ENCODE data around the gene FSHR. TPM values are rescaled to one million over a fixed set of nuclear protein-coding genes. Genes with fewer than 3 reads are reported as not detected.

Gene FSHR
- total RNA-seq, 2 donors from 2014 or later = not detected

DNA sequence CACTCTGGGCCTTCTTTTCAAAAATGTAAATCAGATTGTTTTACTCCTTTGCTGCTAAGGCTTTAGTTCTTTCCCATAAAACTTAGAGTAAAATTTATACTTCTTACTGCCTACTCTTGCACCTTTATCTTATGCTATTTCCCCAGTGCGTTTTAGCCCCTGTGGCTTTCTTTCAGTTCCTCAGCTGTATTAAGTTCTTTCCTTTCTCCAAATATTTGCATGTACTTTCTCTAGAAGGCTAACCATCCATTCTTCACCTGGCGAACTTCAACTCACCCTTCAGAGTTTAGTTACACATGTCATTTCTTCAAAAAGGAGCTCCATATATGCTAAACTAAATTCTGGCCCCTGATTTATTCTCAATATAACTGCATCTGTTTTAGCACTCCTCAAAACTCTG is 160.7 kb downstream of the FSHR start:
- Histone ChIP-seq H3K27me3 (no peaks in the 10 kb centered on the region), H3K4me3 (no peak overlapping the region), H3K36me3 (replicated peaks in 1 of 2; ENCODE audit: insufficient read depth in 1 of 2, low read depth in 2 of 2) (no peaks in the 10 kb centered on the region), H3K4me1 (no peaks in the 10 kb centered on the region), H3K9me3 (no peaks in the 10 kb centered on the region), H3K27ac (no peak overlapping the region)
- WGBS, 2 donors = 56 to 65% methylated on average over 2 of the region's 2 CpGs
- intact Hi-C loops (cut with DNase I) = no loop called here
- TF ChIP-seq, protein P1, sequence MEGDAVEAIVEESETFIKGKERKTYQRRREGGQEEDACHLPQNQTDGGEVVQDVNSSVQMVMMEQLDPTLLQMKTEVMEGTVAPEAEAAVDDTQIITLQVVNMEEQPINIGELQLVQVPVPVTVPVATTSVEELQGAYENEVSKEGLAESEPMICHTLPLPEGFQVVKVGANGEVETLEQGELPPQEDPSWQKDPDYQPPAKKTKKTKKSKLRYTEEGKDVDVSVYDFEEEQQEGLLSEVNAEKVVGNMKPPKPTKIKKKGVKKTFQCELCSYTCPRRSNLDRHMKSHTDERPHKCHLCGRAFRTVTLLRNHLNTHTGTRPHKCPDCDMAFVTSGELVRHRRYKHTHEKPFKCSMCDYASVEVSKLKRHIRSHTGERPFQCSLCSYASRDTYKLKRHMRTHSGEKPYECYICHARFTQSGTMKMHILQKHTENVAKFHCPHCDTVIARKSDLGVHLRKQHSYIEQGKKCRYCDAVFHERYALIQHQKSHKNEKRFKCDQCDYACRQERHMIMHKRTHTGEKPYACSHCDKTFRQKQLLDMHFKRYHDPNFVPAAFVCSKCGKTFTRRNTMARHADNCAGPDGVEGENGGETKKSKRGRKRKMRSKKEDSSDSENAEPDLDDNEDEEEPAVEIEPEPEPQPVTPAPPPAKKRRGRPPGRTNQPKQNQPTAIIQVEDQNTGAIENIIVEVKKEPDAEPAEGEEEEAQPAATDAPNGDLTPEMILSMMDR (IDR thresholded peaks at IDR 0.05) = no peak
- TF ChIP-seq POLR2A (IDR thresholded peaks at IDR 0.05) = no peak
- DNase-seq (no peak), ATAC-seq (no peak)

- TF ChIP-seq, protein P1 (IDR thresholded peaks at IDR 0.05) = no peak
- no peak for TF ChIP-seq POLR2A (IDR thresholded peaks at IDR 0.05)
- Histone ChIP-seq H3K9me3 (no peaks in the 10 kb centered on the region), H3K4me1 (no peaks in the 10 kb centered on the region), H3K27ac (no peak overlapping the region), H3K4me3 (no peak overlapping the region), H3K36me3 (replicated peaks in 1 of 2; ENCODE audit: insufficient read depth in 1 of 2, low read depth in 2 of 2) (no peaks in the 10 kb centered on the region), H3K27me3 (no peaks in the 10 kb centered on the region)
- 76 to 80% methylated on average over 3 of the region's 3 CpGs for WGBS, 2 donors
- intact Hi-C loops (cut with DNase I) = no loop called here
- DNase-seq (no peak), ATAC-seq (no peak)
These were observed 162.7 kb downstream of the FSHR start for GRCh38 chr2:48991415-48992131.

GRCh38 chr2:48984922-48985321 is 169.4 kb downstream of the FSHR start:
- no peak overlapping the region for H3K27ac ChIP-seq
- DNase-seq (no peak), ATAC-seq (no peak)
- H3K36me3 ChIP-seq (replicated peaks in 1 of 2; ENCODE audit: insufficient read depth in 1 of 2, low read depth in 2 of 2) = no peaks in the 10 kb centered on the region
- H3K27me3 ChIP-seq = no peaks in the 10 kb centered on the region
- TF ChIP-seq, protein P1 (IDR thresholded peaks at IDR 0.05) = no peak
- TF ChIP-seq POLR2A (IDR thresholded peaks at IDR 0.05) = no peak
- no peak overlapping the region for H3K4me3 ChIP-seq
- no peaks in the 10 kb centered on the region for H3K9me3 ChIP-seq
- no peaks in the 10 kb centered on the region for H3K4me1 ChIP-seq
- intact Hi-C loops (cut with DNase I) = no loop called here
- WGBS, 2 donors = 45 to 60% methylated on average over 5 of the region's 5 CpGs

GRCh38 chr2:48983551-48983950 is 170.8 kb downstream of the FSHR start:
- TF ChIP-seq, protein P1 (IDR thresholded peaks at IDR 0.05) = no peak
- TF ChIP-seq POLR2A (IDR thresholded peaks at IDR 0.05) = no peak
- no peaks in the 10 kb centered on the region for H3K9me3 ChIP-seq
- H3K4me1 ChIP-seq = no peaks in the 10 kb centered on the region
- intact Hi-C loops (cut with DNase I) = no loop called here
- no peaks in the 10 kb centered on the region for H3K36me3 ChIP-seq (replicated peaks in 1 of 2; ENCODE audit: insufficient read depth in 1 of 2, low read depth in 2 of 2)
- 70 to 84% methylated on average over 1 of the region's 1 CpG for WGBS, 2 donors
- H3K27ac ChIP-seq = no peak overlapping the region
- DNase-seq (no peak), ATAC-seq (no peak)
- no peak overlapping the region for H3K4me3 ChIP-seq
- H3K27me3 ChIP-seq = no peaks in the 10 kb centered on the region

- 60 to 64% methylated on average over 4 of the region's 4 CpGs for WGBS, 2 donors
- DNase-seq (no peak), ATAC-seq (no peak)
- intact Hi-C loops (cut with DNase I) = no loop called here
- Histone ChIP-seq H3K36me3 (replicated peaks in 1 of 2; ENCODE audit: insufficient read depth in 1 of 2, low read depth in 2 of 2) (no peaks in the 10 kb centered on the region), H3K4me1 (no peaks in the 10 kb centered on the region), H3K27ac (no peak overlapping the region), H3K27me3 (no peaks in the 10 kb centered on the region), H3K9me3 (no peaks in the 10 kb centered on the region), H3K4me3 (no peak overlapping the region)
- TF ChIP-seq, protein P1 (IDR thresholded peaks at IDR 0.05) = no peak
- TF ChIP-seq POLR2A (IDR thresholded peaks at IDR 0.05) = no peak
These were observed 171.4 kb downstream of the FSHR start for GRCh38 chr2:48982887-48983435.
